H9 (cell line): ENCODE results near the gene NAPB. TPM values are rescaled to one million over a fixed set of nuclear protein-coding genes. Genes with fewer than 3 reads are reported as not detected.

Experiments
- DNase-seq: peaks from one replicate; pipeline ENCODE4 v3.0.0-alpha.2; 2017
- H2AFZ ChIP-seq: one replicate; pipeline ENCODE4 v1.6.1; 2013; ENCODE audit warnings: mild to moderate bottlenecking, low read length, control low read depth, moderate library complexity
- H2AK5ac ChIP-seq: 2 replicates; pipeline ENCODE4 v1.6.1; 2013; ENCODE audit warnings: low read length, control low read depth, mixed read lengths; ENCODE audit not compliant: insufficient read length
- H2BK120ac ChIP-seq: one replicate; pipeline ENCODE4 v1.6.1; 2013; ENCODE audit warnings: low read depth, mild to moderate bottlenecking, low read length, control low read depth, inconsistent platforms; ENCODE audit not compliant: poor library complexity, severe bottlenecking
- H2BK12ac ChIP-seq: 2 replicates; pipeline ENCODE4 v1.6.1; 2013; ENCODE audit warnings: low read length, control low read depth, mixed read lengths, low read depth; ENCODE audit not compliant: insufficient read length
- H2BK15ac ChIP-seq: 2 replicates; pipeline ENCODE4 v1.6.1; 2013; ENCODE audit warnings: low read depth, low read length, control low read depth
- H2BK20ac ChIP-seq: one replicate; pipeline ENCODE4 v1.6.1; 2013; ENCODE audit warnings: low read depth, mild to moderate bottlenecking, low read length, control low read depth, inconsistent platforms; ENCODE audit not compliant: poor library complexity, severe bottlenecking
- H2BK5ac ChIP-seq: 2 replicates; pipeline ENCODE4 v1.6.1; 2013; ENCODE audit warnings: low read length, control low read depth, mixed read lengths; ENCODE audit not compliant: insufficient read length
- H3K14ac ChIP-seq: 2 replicates; pipeline ENCODE4 v1.6.1; 2013; ENCODE audit warnings: low read length, control low read depth; ENCODE audit not compliant: insufficient read depth
- H3K18ac ChIP-seq: 2 replicates; pipeline ENCODE4 v1.6.1; 2013; ENCODE audit warnings: low read depth, mild to moderate bottlenecking, mixed read lengths, low read length, control low read depth; ENCODE audit not compliant: insufficient read length
- H3K23ac ChIP-seq: 2 replicates; pipeline ENCODE4 v1.6.1; 2013; ENCODE audit warnings: low read length, control low read depth, mixed read lengths, low read depth; ENCODE audit not compliant: insufficient read length
- H3K23me2 ChIP-seq: 2 replicates; pipeline ENCODE4 v1.6.1; 2013; ENCODE audit warnings: low read depth, mild to moderate bottlenecking, mixed read lengths, low read length, control low read depth; ENCODE audit not compliant: insufficient read length, poor library complexity, severe bottlenecking
- H3K27ac ChIP-seq: 2 replicates; pipeline ENCODE4 v1.5.1; 2013; ENCODE audit warnings: low read length, control low read depth, mixed read lengths, low read depth; ENCODE audit not compliant: insufficient read length
- H3K27me3 ChIP-seq: 2 replicates; pipeline ENCODE4 v1.6.1; 2013; ENCODE audit warnings: low read length, control low read depth, inconsistent platforms; ENCODE audit not compliant: insufficient read depth
- H3K4ac ChIP-seq: 2 replicates; pipeline ENCODE4 v1.6.1; 2013; ENCODE audit warnings: low read depth, mild to moderate bottlenecking, control low read depth, inconsistent platforms, low read length, moderate library complexity
- H3K4me1 ChIP-seq: 2 replicates; pipeline ENCODE4 v1.6.1; 2013; ENCODE audit warnings: low read length, control low read depth, inconsistent platforms; ENCODE audit not compliant: insufficient read depth
- H3K4me2 ChIP-seq: 2 replicates; pipeline ENCODE4 v1.6.1; 2013; ENCODE audit warnings: low read length, control low read depth, mixed read lengths; ENCODE audit not compliant: insufficient read length, insufficient read depth
- H3K56ac ChIP-seq: 2 replicates; pipeline ENCODE4 v1.6.1; 2013; ENCODE audit warnings: low read depth, mild to moderate bottlenecking, mixed read lengths, low read length, control low read depth; ENCODE audit not compliant: insufficient read length
- H3K79me1 ChIP-seq: 2 replicates; pipeline ENCODE4 v1.6.1; 2013; ENCODE audit warnings: low read depth, mild to moderate bottlenecking, moderate library complexity, low read length, control low read depth, inconsistent platforms; ENCODE audit not compliant: insufficient read depth, poor library complexity, severe bottlenecking
- H3K79me2 ChIP-seq: 2 replicates; pipeline ENCODE4 v1.6.1; 2013; ENCODE audit warnings: low read length, control low read depth, inconsistent platforms; ENCODE audit not compliant: insufficient read depth
- H3K9ac ChIP-seq: 2 replicates; pipeline ENCODE4 v1.6.1; 2013; ENCODE audit warnings: low read length, control low read depth, mixed read lengths; ENCODE audit not compliant: insufficient read length; ENCODE audit errors: extremely low read depth
- H3K9me3 ChIP-seq: one replicate; pipeline ENCODE4 v1.6.1; 2013; ENCODE audit warnings: low read depth, low read length, inconsistent platforms; ENCODE audit not compliant: control insufficient read depth
- H3T11ph ChIP-seq: one replicate; pipeline ENCODE4 v1.6.1; 2013; ENCODE audit warnings: mild to moderate bottlenecking, low read length, control low read depth, inconsistent platforms
- H4K20me1 ChIP-seq: one replicate; pipeline ENCODE4 v1.6.1; 2013; ENCODE audit not compliant: control insufficient read depth, insufficient read length, insufficient read depth
- H4K5ac ChIP-seq: 2 replicates; pipeline ENCODE4 v1.6.1; 2013; ENCODE audit warnings: low read depth, mild to moderate bottlenecking, mixed read lengths, low read length, control low read depth; ENCODE audit not compliant: insufficient read length
- H4K8ac ChIP-seq: replicated peaks from 2 replicates; pipeline ENCODE4 v1.6.1; 2013; ENCODE audit warnings: low read length, control low read depth, mixed read lengths, low read depth; ENCODE audit not compliant: insufficient read length
- H4K91ac ChIP-seq: 2 replicates; pipeline ENCODE4 v1.6.1; 2013; ENCODE audit warnings: low read depth, mild to moderate bottlenecking, moderate library complexity, mixed read lengths, low read length, control low read depth; ENCODE audit not compliant: insufficient read length
- H3K27ac Mint-ChIP-seq, 3 experiments: 2 replicates in 2 of 3; 3 replicates in 1 of 3; pipeline ENCODE4 v1.8.0; 2020 to 2021; ENCODE audit warnings: mixed read lengths in 3 of 3, mild to moderate bottlenecking in 1 of 3, moderate library complexity in 1 of 3
- H3K27me3 Mint-ChIP-seq: 2 replicates; pipeline ENCODE4 v1.8.0; 2021; ENCODE audit warnings: low read depth, mild to moderate bottlenecking, moderate library complexity, mixed read lengths
- H3K36me3 Mint-ChIP-seq, 3 experiments: 2 replicates in 2 of 3; 3 replicates in 1 of 3; pipeline ENCODE4 v1.8.0; 2020 to 2021; ENCODE audit warnings: low read depth in 3 of 3, mixed read lengths in 3 of 3; ENCODE audit not compliant: insufficient read depth in 1 of 3
- H3K4me1 Mint-ChIP-seq, 2 experiments: 2 replicates each; pipeline ENCODE4 v1.8.0; 2020; ENCODE audit warnings: mixed read lengths in 2 of 2
- H3K4me3 Mint-ChIP-seq, 2 experiments: 2 replicates in 1 of 2; 3 replicates in 1 of 2; pipeline ENCODE4 v1.8.0; 2020 to 2021; ENCODE audit warnings: mild to moderate bottlenecking in 2 of 2, mixed read lengths in 2 of 2, moderate library complexity in 1 of 2
- H3K9me3 Mint-ChIP-seq, 2 experiments: 2 replicates in 1 of 2; 3 replicates in 1 of 2; pipeline ENCODE4 v1.8.0; 2020; ENCODE audit warnings: mild to moderate bottlenecking in 2 of 2, mixed read lengths in 2 of 2, moderate library complexity in 1 of 2
- CTCF ChIP-seq: fragments of 200-600 bp; sonication (generic); conservative IDR thresholded peaks from 3 replicates; pipeline ENCODE4 v1.8.0; 2021; ENCODE audit warnings: antibody characterized with exemption, mild to moderate bottlenecking
- WGBS: extraction: QIAGEN DNeasy Blood & Tissue Kit; methylation state at CpG from one replicate; pipeline ENCODE4 v1.1.7; 2013; ENCODE audit warnings: missing lambda C conversion rate, low lambda C conversion rate, mixed read lengths; ENCODE audit not compliant: insufficient read length; ENCODE audit errors: extremely low coverage; 5-methylcytosine and 5-hydroxymethylcytosine counted together
- total RNA-seq: library from RNA; stranded (reverse); gene quantifications from 2 replicates; pipeline ENCODE4 v1.2.1, GENCODE V29; 2021

Gene NAPB
- total RNA-seq, 1 experiment from 2014 or later = 10.4 TPM

GRCh38 chr20:23438661-23439060 lies 17.4 kb upstream of the NAPB start:
- WGBS = no CpG with 5 or more reads among the region's 5 CpGs
- no peak overlapping the region for H3K18ac ChIP-seq
- H3K79me2 ChIP-seq = no peaks in the 10 kb centered on the region
- no peak overlapping the region for H3K9ac ChIP-seq
- no peaks in the 10 kb centered on the region for H4K20me1 ChIP-seq
- no peaks in the 10 kb centered on the region for H3K9me3 ChIP-seq
- H3K9me3 Mint-ChIP-seq = no peaks in the 10 kb centered on the region
- no peak overlapping the region for H4K8ac ChIP-seq
- H2AFZ ChIP-seq = no peak overlapping the region
- no peak overlapping the region for H2BK5ac ChIP-seq
- peaks cover 0 to 8% of the 10 kb centered on the region in 2 experiments; a peak in 2 of 4 replicates for H3K4me1 Mint-ChIP-seq
- no peak overlapping the region for H4K5ac ChIP-seq
- H2BK20ac ChIP-seq = no peak overlapping the region
- no peak overlapping the region for H3K4me2 ChIP-seq
- no peak overlapping the region for H3K27ac Mint-ChIP-seq
- H3K23me2 ChIP-seq = no peaks in the 10 kb centered on the region
- DNase-seq = no peak
- no peak overlapping the region for H2BK120ac ChIP-seq
- H3K4me1 ChIP-seq = no peaks in the 10 kb centered on the region
- H3K4me3 Mint-ChIP-seq = no peak overlapping the region
- H3K23ac ChIP-seq = no peak overlapping the region
- no peak overlapping the region for H3K56ac ChIP-seq
- TF ChIP-seq CTCF = no peak
- H2AK5ac ChIP-seq = no peak overlapping the region
- no peaks in the 10 kb centered on the region for H3K79me1 ChIP-seq
- no peak overlapping the region for H2BK15ac ChIP-seq
- no peak overlapping the region for H3K4ac ChIP-seq
- no peaks in the 10 kb centered on the region for H3K27me3 ChIP-seq
- H3T11ph ChIP-seq = no peak overlapping the region
- no peaks in the 10 kb centered on the region; the same call in 1 of the 2 replicates for H3K27me3 Mint-ChIP-seq
- H4K91ac ChIP-seq = no peak overlapping the region
- H3K36me3 Mint-ChIP-seq = no peaks in the 10 kb centered on the region
- no peak overlapping the region for H3K27ac ChIP-seq
- H3K14ac ChIP-seq = no peak overlapping the region
- H2BK12ac ChIP-seq = no peak overlapping the region
